SK-N-SH treated with all-trans-retinoic acid at 6 μM for 48 hours (cell line): ENCODE measurements around the gene EXOC4.
"Not testable (repeated sequence)": the region's sequence is repeated elsewhere in the genome, so short reads cannot be mapped to it uniquely, and the experiment has no call there.

Experiments used
- ATAC-seq: fragments of 200-7000 bp; cut with Tn5 transposase; 3 replicates; pipeline ENCODE4 v1.9.1; 2020; ENCODE audit warnings: mild to moderate bottlenecking, moderate library complexity
- ARNTL ChIP-seq: fragments of 450-650 bp; formaldehyde crosslinking; IDR thresholded peaks from 2 replicates; pipeline ENCODE4 v1.5.0; 2020; ENCODE audit warnings: low read depth, mild to moderate bottlenecking, moderate library complexity, borderline replicate concordance
- BACH2 ChIP-seq: fragments of 250-450 bp; sonication (Bioruptor Pico); IDR thresholded peaks from 2 replicates; pipeline ENCODE4 v1.9.0; 2021; ENCODE audit warnings: mild to moderate bottlenecking, borderline replicate concordance
- CREB5 ChIP-seq: fragments of 250-450 bp; sonication (Bioruptor Pico); IDR thresholded peaks from 2 replicates; pipeline ENCODE4 v1.5.1; 2020; ENCODE audit warnings: low read depth, mild to moderate bottlenecking, moderate library complexity
- CSDC2 ChIP-seq: fragments of 250-450 bp; sonication (Bioruptor Pico); IDR thresholded peaks from 2 replicates; pipeline ENCODE4 v1.5.0; 2020; ENCODE audit warnings: mild to moderate bottlenecking, moderate library complexity
- ESRRG ChIP-seq: fragments of 250-450 bp; sonication (Bioruptor Pico); IDR thresholded peaks from 2 replicates; pipeline ENCODE4 v1.6.1; 2021; ENCODE audit warnings: mild to moderate bottlenecking
- GLIS3 ChIP-seq: fragments of 250-450 bp; sonication (Bioruptor Pico); IDR thresholded peaks from 2 replicates; pipeline ENCODE4 v1.5.0; 2020; ENCODE audit warnings: mild to moderate bottlenecking, moderate library complexity
- PATZ1 ChIP-seq: fragments of 250-450 bp; sonication (Bioruptor Pico); IDR thresholded peaks from 2 replicates; pipeline ENCODE4 v1.8.0; 2020; ENCODE audit warnings: mild to moderate bottlenecking, moderate library complexity, borderline replicate concordance
- POU6F1 ChIP-seq: fragments of 250-450 bp; sonication (Bioruptor Pico); IDR thresholded peaks from 2 replicates; pipeline ENCODE4 v1.8.0; 2021; ENCODE audit warnings: low read depth, mild to moderate bottlenecking, moderate library complexity, borderline replicate concordance
- PPARA ChIP-seq: fragments of 250-450 bp; sonication (Bioruptor Pico); IDR thresholded peaks from 2 replicates; pipeline ENCODE4 v1.5.0; 2020; ENCODE audit warnings: mild to moderate bottlenecking, borderline replicate concordance
- RARB ChIP-seq: fragments of 250-450 bp; sonication (Bioruptor Pico); IDR thresholded peaks from 2 replicates; pipeline ENCODE4 v1.8.0; 2021; ENCODE audit warnings: mild to moderate bottlenecking, moderate library complexity
- SNAI2 ChIP-seq: fragments of 250-450 bp; sonication (Bioruptor Pico); IDR thresholded peaks from 2 replicates; pipeline ENCODE4 v1.5.0; 2020; ENCODE audit warnings: mild to moderate bottlenecking, moderate library complexity
- TCF4 ChIP-seq: fragments of 250-450 bp; sonication (Bioruptor Pico); IDR thresholded peaks from 2 replicates; pipeline ENCODE4 v1.8.0; 2021; ENCODE audit warnings: mild to moderate bottlenecking, moderate library complexity, borderline replicate concordance
- TOX ChIP-seq: fragments of 250-450 bp; sonication (Bioruptor Pico); IDR thresholded peaks from 2 replicates; pipeline ENCODE4 v1.8.0; 2021; ENCODE audit warnings: mild to moderate bottlenecking, moderate library complexity, borderline replicate concordance
- TSHZ2 ChIP-seq: fragments of 250-450 bp; sonication (Bioruptor Pico); IDR thresholded peaks from 2 replicates; pipeline ENCODE4 v1.5.0; 2020; ENCODE audit warnings: mild to moderate bottlenecking, moderate library complexity
- ZC3H10 ChIP-seq: fragments of 250-450 bp; sonication (Bioruptor Pico); IDR thresholded peaks from 2 replicates; pipeline ENCODE4 v1.5.1; 2021; ENCODE audit warnings: mild to moderate bottlenecking, moderate library complexity
- ZFP3 ChIP-seq: fragments of 250-450 bp; sonication (Bioruptor Pico); IDR thresholded peaks from 2 replicates; pipeline ENCODE4 v1.5.0; 2020; ENCODE audit warnings: mild to moderate bottlenecking, moderate library complexity
- ZFP30 ChIP-seq: fragments of 450-650 bp; formaldehyde crosslinking; IDR thresholded peaks from 2 replicates; pipeline ENCODE4 v1.5.0; 2022; ENCODE audit warnings: mild to moderate bottlenecking, moderate library complexity
- ZNF565 ChIP-seq: fragments of 450-650 bp; formaldehyde crosslinking; conservative IDR thresholded peaks from 2 replicates; pipeline ENCODE4 v1.5.0; 2020; ENCODE audit warnings: low read depth, mild to moderate bottlenecking, moderate library complexity
- ZNF70 ChIP-seq: fragments of 450-650 bp; formaldehyde crosslinking; IDR thresholded peaks from 2 replicates; pipeline ENCODE4 v1.5.0; 2020; ENCODE audit warnings: mild to moderate bottlenecking, moderate library complexity
- ZNF8 ChIP-seq: fragments of 450-650 bp; formaldehyde crosslinking; IDR thresholded peaks from 2 replicates; pipeline ENCODE4 v1.5.0; 2020; ENCODE audit warnings: mild to moderate bottlenecking, moderate library complexity

The EXOC4 gene

GRCh38 chr7:133888061-133888930 is 635.4 kb downstream of the EXOC4 start:
- no peak for ATAC-seq
- TF ChIP-seq GLIS3 (CRISPR knock-in tag) (no peak), ZNF70 (CRISPR knock-in tag) (no peak), ZFP30 (CRISPR knock-in tag) (no peak), ZC3H10 (CRISPR knock-in tag) (no peak), ZNF8 (no peak), TCF4 (CRISPR knock-in tag) (no peak), TSHZ2 (CRISPR knock-in tag) (no peak), TOX (CRISPR knock-in tag) (no peak), ZNF565 (CRISPR knock-in tag) (no peak), ARNTL (CRISPR knock-in tag) (no peak), RARB (CRISPR knock-in tag) (no peak), ZFP3 (CRISPR knock-in tag) (no peak), PATZ1 (CRISPR knock-in tag) (no peak), PPARA (CRISPR knock-in tag) (no peak), ESRRG (CRISPR knock-in tag) (no peak)

- no peak for ATAC-seq
- TF ChIP-seq ARNTL (CRISPR knock-in tag) (no peak), ZNF565 (CRISPR knock-in tag) (no peak)
- TF ChIP-seq, all 23 proteins: peak for 0
Measured at GRCh38 chr7:133904776-133905175, 651.9 kb downstream of the EXOC4 start.

- ATAC-seq: not testable (repeated sequence)
Measured at GRCh38 chr7:133906553-133906952, 653.7 kb downstream of the EXOC4 start.

GRCh38 chr7:133910761-133911160 is 657.9 kb downstream of the EXOC4 start:
- no peak for ATAC-seq
- TF ChIP-seq BACH2 (CRISPR knock-in tag): no peak
- no peak for TF ChIP-seq ARNTL (CRISPR knock-in tag)
- TF ChIP-seq TOX (CRISPR knock-in tag): no peak
- TF ChIP-seq CSDC2: no peak
- no peak for TF ChIP-seq SNAI2 (CRISPR knock-in tag)

GRCh38 chr7:133911724-133912123 is 658.8 kb downstream of the EXOC4 start:
- no peak for ATAC-seq
- no peak for TF ChIP-seq PATZ1 (CRISPR knock-in tag)
- no peak for TF ChIP-seq RARB (CRISPR knock-in tag)
- no peak for TF ChIP-seq ZNF8
- TF ChIP-seq CREB5 (CRISPR knock-in tag): no peak
- no peak for TF ChIP-seq ZFP3 (CRISPR knock-in tag)
- TF ChIP-seq ZNF565 (CRISPR knock-in tag): no peak
- TF ChIP-seq TOX (CRISPR knock-in tag): no peak
- TF ChIP-seq TSHZ2 (CRISPR knock-in tag): no peak
- TF ChIP-seq TCF4 (CRISPR knock-in tag): no peak
- TF ChIP-seq BACH2 (CRISPR knock-in tag): no peak
- no peak for TF ChIP-seq POU6F1 (CRISPR knock-in tag)
